DMS79 treated with DMSO at 0.1 percent for 48 hours (cell line): ENCODE results near the gene PLN.

Source experiments
- DNase-seq: peaks from one replicate; lab custom pipeline; 2025; lab: John Stamatoyannopoulos, UW

The PLN gene

DNA sequence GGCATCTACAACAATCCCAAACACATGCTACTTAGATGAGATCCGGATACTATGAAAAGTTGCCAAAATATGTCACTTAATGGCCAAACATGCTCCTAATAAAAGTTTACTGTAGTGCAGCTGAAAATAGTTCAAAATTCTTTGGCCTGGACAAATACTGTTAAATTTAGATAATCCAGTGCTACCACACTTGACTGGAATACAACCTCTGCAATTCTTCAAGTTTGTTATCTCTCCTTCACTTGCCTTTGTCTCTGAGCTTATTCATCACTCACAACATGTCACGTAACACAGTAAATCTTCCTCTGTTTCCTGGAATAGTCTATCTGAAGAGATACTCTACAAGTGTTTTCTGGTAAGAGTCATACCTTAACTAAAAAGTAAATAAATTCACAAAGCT, 10.5 kb upstream of the PLN start:
- DNase-seq = no peak

DNA sequence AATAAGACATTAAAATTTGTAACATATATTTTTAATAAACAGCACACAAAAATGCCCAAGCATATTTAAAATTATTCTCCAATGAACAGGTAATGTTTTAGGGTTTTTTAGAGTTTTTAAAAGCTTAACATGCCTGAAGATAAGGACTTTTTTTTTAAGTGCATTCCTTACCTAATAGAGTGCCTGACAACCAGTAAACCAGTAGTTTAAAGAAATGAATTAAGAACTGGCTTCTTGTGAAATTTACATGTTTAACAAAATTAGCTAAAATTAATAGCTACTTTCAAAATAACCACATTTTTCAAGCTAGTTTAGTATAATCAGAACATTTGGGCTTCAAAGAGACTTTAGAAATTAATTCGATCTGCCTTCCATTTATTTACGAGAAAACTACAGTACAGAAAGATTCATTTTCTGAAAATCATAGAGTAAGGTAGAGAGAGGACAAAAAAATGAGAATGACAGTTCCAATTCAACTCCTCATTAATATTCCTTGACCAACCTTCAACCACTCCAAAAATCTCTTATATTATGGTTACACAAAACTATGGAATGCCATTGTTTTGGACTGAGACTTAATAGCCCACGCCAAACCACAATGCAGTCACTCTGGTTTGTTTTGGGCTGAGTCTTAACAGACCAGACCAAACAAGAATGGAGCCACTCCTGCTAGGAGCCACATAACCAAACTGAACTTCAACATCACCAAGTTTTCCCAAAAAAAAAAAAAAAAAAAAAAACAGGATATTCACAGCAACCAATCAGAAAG, 5.7 kb upstream of the PLN start:
- no peak for DNase-seq

DNA sequence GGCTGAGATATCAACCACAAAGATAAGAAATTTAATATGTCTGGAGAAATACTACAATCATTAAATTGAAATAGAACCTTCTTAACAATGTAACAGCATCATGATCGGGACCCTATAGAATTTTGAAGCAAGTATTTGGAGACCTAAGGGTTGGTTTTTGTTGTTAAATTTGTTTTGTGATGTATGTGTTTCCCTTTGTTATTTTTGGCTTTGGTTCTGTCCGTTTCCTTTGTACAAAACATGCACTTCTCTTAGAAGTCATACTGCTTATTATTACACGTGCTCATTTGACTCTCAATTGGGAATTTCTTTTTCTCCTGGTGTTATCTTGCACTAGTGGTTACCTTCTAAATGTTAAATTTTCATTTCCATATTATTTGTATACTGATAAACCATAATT, 4.0 kb upstream of the PLN start:
- DNase-seq = no peak

GRCh38 chr6:118546164-118546879, 1.8 kb upstream of the PLN start:
- no peak for DNase-seq

- DNase-seq = no peak
Measured at GRCh38 chr6:118546880-118547218, 1.2 kb upstream of the PLN start.

- DNase-seq = no peak
Measured at GRCh38 chr6:118548613-118549012, 517 bp downstream of the PLN start.

DNA sequence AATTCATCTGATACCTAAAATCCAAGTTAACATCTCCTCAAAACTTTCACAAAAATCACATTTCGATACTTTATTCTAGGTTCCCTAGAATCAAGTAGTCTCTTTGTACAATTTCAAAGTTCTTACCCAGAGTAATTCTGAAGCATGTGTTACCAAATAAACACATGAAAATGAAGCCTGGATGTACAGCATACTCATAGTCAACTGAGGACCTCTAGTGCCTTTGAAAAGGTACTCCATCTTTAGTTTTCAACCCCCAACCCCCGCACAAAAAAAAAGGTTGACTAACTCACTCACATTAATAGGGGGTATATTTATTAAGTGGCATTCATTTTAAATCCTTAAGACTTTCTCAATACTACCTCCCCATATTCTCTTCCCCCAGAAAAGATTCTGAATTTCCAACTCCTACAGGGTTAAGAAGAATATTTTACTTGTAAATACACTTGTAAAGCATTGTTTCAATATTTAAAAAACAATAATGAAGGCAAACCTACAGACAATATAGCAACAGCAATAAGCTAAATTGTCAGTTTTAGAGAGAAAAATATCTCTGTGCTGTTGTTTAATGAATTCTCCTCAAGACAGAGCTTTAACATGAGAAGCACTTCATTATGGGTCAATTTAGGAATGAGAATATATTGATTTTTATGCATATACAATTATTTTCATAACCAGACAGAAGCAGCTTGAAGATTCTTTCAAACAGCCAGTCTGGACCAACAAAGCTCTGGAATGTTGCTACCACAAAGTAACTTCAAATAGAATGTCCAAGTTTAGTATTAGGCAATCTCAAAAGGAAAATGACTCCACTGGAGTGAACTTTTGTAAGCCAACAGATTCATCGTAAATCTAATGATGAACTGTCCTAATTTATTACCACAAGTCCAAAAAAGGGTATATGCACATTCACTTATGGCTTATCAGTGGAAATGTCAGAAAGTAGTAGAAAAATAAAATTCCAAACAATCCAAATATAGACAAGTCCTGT, 3.3 kb downstream of the PLN start:
- peak; percentile 78 for DNase-seq

GRCh38 chr6:118553132-118553531, 5.0 kb downstream of the PLN start:
- DNase-seq = no peak

DNA sequence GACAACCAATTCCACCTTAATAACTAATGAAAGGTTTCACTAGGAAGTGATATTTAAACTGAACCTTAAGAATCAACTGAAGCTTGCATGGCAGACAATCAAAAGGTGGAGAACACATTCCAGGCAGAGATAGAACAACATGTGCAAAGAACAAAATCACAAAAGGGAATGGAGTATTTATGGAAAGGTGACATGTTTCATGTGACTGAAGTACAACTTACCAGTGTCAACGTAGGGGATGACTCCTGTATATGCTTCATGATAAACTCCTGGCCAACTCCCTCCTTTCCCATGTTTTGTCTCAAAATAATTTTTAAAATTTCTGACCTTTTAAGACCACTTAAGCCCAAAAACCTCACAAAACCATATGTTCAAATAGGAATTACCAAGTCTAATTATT, 6.6 kb downstream of the PLN start:
- DNase-seq = no peak

GRCh38 chr6:118558464-118559217, 10.5 kb downstream of the PLN start:
- DNase-seq = no peak

GRCh38 chr6:118559659-118560058, 11.6 kb downstream of the PLN start:
- no peak for DNase-seq

DNA sequence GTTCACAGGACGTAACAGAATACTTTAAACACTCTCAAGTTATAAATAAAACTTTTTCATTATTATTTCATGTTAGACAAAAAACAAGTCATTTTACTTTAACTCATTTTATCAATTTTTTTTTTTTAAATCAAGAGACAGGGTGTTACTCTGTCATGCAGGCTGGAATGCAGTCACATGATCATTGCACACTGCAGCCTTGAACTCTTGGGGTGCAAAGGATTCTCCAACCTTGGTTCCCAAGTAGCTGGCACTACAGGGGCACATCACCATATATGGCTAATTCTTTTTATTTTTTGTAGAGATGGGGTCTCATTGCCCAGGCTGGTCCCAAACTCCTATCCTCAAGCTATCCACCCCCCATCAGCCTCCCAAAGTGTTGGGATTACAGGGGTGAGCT, 14.2 kb downstream of the PLN start:
- no peak for DNase-seq

- no peak for DNase-seq
Measured at GRCh38 chr6:118562959-118563358, 14.9 kb downstream of the PLN start.

DNA sequence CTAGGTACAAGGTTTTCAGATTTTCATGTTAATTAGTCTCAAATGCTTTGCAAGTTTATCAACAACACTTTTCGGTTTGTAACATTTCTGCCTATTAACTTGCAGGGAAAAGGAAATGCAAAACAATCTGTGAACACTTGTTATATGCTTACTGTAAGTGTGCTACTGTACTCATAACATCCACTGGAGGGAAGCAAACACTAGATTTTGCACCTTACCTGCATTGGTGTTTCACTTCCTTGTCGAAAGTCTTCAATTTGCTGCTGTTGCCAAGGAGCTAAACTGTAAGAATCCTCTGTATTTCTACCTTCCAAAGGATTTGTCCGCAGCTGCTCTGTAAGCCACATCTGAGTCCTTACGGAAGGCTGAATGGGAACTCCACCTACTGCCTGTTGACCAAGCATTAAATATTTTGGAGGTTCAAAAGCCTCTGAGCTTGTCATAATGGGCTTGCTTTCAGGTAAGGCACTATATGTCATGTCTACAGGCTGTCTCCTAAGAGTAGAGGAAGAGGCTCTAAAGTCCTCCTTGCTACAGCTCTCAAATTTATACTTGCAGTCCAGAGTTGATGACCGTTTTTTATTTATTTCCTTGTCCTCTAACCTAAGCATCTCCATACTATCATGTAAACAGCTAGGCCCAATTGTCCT, 17.3 kb downstream of the PLN start:
- peak; percentile 64 for DNase-seq

GRCh38 chr6:118567974-118568373, 19.9 kb downstream of the PLN start:
- no peak for DNase-seq

GRCh38 chr6:118569498-118569897, 21.4 kb downstream of the PLN start:
- DNase-seq = no peak

- DNase-seq = no peak
Measured at GRCh38 chr6:118571121-118571520, 23.0 kb downstream of the PLN start.

GRCh38 chr6:118574051-118574865, 26.2 kb downstream of the PLN start:
- no peak for DNase-seq

DNA sequence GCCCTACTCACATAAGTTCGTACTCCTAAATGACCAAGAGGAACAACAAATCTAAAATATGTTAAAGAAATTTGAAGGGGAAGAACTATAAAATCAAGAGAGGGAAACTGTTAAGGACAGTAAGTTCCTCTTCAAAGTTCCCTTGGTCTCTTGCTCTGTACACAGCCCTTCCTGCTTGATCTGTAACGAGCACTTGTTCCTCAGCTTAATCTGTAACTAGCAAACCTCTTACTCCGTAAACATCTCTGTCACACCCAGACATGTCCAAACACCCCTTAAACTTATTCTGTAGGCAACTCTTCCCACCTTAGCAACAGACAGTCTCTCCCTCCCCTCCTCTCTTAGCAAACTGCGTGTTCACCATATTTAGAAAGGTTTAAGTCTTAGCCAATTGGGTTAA, 29.9 kb downstream of the PLN start:
- no peak for DNase-seq

DNA sequence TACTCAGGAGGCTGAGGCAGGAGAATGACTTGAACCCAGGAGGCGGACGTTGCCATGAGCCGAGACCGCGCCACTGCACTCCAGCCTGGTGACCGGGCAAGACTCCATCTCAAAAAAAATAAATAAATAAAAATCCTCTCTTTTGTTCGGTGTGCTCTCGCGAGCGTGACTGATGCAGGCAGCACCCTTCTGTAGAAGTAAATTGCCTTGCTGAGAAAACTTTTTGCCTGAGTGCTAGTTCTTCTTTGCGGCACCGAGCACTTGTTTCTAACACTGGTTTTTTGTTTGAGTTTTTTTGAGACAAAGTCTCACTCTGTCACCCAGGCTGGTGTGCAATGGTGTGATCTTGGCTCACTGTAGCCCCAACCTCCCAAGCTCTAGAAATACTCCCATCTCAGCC, 30.5 kb downstream of the PLN start:
- DNase-seq = no peak
